Smooth muscle cell (in vitro differentiated cells): ENCODE results near the gene C5AR2. TPM values are rescaled to one million over a fixed set of nuclear protein-coding genes. Genes with fewer than 3 reads are reported as not detected.

Source experiments
- DNase-seq: peaks from one replicate; lab custom pipeline; 2025; ENCODE audit not compliant: unreplicated experiment; lab: John Stamatoyannopoulos, UW
- H2AFZ ChIP-seq: fragments of 200-600 bp; sonication (generic); 2 replicates; pipeline ENCODE4 v1.6.0; 2016; ENCODE audit warnings: antibody characterized with exemption, low read depth, mild to moderate bottlenecking
- H3F3A ChIP-seq: fragments of 200-600 bp; sonication (generic); 2 replicates; pipeline ENCODE4 v1.6.0; 2017; ENCODE audit warnings: antibody characterized with exemption, low read depth
- H3K27ac ChIP-seq: fragments of 200-600 bp; sonication (generic); 2 replicates; pipeline ENCODE4 v1.5.1; 2016; ENCODE audit warnings: low read depth, mild to moderate bottlenecking
- H3K27me3 ChIP-seq: fragments of 200-600 bp; sonication (generic); 2 replicates; pipeline ENCODE4 v1.6.1; 2016; ENCODE audit warnings: low read depth, mild to moderate bottlenecking
- H3K36me3 ChIP-seq: fragments of 200-600 bp; sonication (generic); 2 replicates; pipeline ENCODE4 v1.5.1; 2016; ENCODE audit warnings: low read depth
- H3K4me1 ChIP-seq: fragments of 200-600 bp; sonication (generic); 2 replicates; pipeline ENCODE4 v1.5.1; 2016; ENCODE audit warnings: low read depth
- H3K4me2 ChIP-seq: fragments of 200-600 bp; sonication (generic); 2 replicates; pipeline ENCODE4 v1.6.0; 2016; ENCODE audit warnings: mild to moderate bottlenecking
- H3K4me3 ChIP-seq: fragments of 200-600 bp; sonication (generic); 2 replicates; pipeline ENCODE4 v1.5.1; 2016; ENCODE audit warnings: mild to moderate bottlenecking
- H3K79me2 ChIP-seq: fragments of 200-600 bp; sonication (generic); 2 replicates; pipeline ENCODE4 v1.6.0; 2016; ENCODE audit warnings: low read depth, mild to moderate bottlenecking
- H3K9ac ChIP-seq: fragments of 200-600 bp; sonication (generic); 2 replicates; pipeline ENCODE4 v1.6.0; 2016; ENCODE audit warnings: low read depth
- H3K9me3 ChIP-seq: fragments of 200-600 bp; sonication (generic); replicated peaks from 2 replicates; pipeline ENCODE4 v1.5.1; 2016; ENCODE audit warnings: low read depth
- H4K20me1 ChIP-seq: fragments of 200-600 bp; sonication (generic); 2 replicates; pipeline ENCODE4 v1.6.0; 2016; ENCODE audit warnings: low read depth
- WGBS: methylation state at CpG from one replicate; pipeline ENCODE4 v1.1.7; 2016; ENCODE audit warnings: low lambda C conversion rate; 5-methylcytosine and 5-hydroxymethylcytosine counted together
- polyA plus RNA-seq: library from polyadenylated mRNA; unstranded; fragments of >200 nt; fragmentation: Nextera tagmentation; extraction: Ambion mirVana; gene quantifications from 2 replicates; pipeline ENCODE4 v1.2.1, GENCODE V29; 2016
- total RNA-seq: library from RNA; depleted of rRNA; stranded (reverse); fragments of >200 nt; gene quantifications from 2 replicates; pipeline ENCODE4 v1.2.3, GENCODE V29; 2014
- TF ChIP-seq, protein P1 (sequence below): fragments of 200-600 bp; sonication (generic); IDR thresholded peaks from 2 replicates; pipeline ENCODE4 v1.5.1; 2017; ENCODE audit warnings: borderline replicate concordance, mild to moderate bottlenecking, antibody characterized with exemption; ENCODE audit not compliant: insufficient read depth, poor library complexity, severe bottlenecking

Gene C5AR2
- total and polyA plus RNA-seq, 2 experiments from 2014 or later, result 0.49 TPM; not detected in 1

DNA sequence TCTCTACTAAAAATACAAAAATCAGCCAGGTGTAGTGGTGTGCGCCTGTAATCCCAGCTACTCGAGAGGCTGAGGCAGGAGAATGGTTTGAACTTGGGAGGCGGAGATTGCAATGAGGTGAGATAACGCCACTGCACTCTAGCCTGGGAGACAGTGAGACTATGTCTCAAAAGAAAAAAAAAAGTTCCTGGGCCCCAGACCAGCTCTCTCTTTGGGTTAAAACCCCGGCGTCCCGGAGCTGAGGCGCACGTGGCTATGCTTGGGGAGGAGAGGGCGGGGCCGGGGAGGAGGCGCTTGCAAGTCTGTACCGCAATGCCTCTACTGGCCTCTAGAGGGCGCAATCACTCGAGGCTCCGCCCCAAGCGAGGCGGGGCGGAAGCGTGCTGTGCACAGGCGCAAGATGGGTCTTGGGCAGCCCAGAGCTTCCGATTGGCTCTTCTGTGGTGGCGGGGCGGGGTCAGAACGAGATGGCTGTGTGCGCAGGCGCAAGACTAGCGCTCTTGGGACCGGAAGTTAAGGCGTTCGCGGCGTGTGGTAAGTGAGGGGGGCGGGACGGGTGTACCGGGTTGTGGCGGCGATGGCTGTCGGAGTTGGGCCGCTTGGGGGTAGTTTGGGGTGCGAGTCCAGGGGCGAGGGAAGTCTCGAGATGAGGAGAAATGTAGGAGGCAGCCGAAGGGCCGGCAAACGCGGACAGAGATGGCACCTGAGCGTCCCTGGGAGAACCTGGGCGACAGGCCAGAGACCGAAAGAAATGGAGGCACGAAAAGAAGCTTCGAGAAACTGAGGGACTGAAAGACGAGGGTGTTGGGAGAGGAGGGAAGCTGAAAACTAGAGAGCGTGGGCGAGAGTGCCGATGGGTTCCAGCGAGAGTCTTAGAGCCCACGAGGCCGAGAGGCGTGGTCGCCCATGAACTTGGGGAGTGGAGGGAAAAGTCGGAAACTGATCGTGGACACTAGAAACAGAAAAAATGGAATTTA, 17.1 kb downstream of the C5AR2 start, which contains the start of gene DHX34:
Gene DHX34 (plus strand): TSS at position 497 of the 977 bp plus-strand sequence. CDS start 3,716 bp downstream, outside the sequence.
- Histone ChIP-seq H3K27ac (peak within 1 kb of the TSS; percentile 34), H3F3A (no peaks in the 10 kb centered on the region), H3K4me2 (peak within 1 kb of the TSS; percentile 98), H3K9ac (peak within 1 kb of the TSS; percentile 74), H3K79me2 (peaks cover 22% of the 10 kb centered on the region), H3K4me1 (peaks cover 10% of the 10 kb centered on the region), H3K4me3 (peak within 1 kb of the TSS; percentile 92), H3K27me3 (no peaks in the 10 kb centered on the region), H4K20me1 (no peaks in the 10 kb centered on the region), H3K9me3 (no peaks in the 10 kb centered on the region), H2AFZ (peak within 1 kb of the TSS; percentile 95), H3K36me3 (peaks cover 2% of the 10 kb centered on the region)
- 5% methylated on average over 62 of the region's 63 CpGs for WGBS
- peak; percentile 93 for DNase-seq
- TF ChIP-seq, protein P1, sequence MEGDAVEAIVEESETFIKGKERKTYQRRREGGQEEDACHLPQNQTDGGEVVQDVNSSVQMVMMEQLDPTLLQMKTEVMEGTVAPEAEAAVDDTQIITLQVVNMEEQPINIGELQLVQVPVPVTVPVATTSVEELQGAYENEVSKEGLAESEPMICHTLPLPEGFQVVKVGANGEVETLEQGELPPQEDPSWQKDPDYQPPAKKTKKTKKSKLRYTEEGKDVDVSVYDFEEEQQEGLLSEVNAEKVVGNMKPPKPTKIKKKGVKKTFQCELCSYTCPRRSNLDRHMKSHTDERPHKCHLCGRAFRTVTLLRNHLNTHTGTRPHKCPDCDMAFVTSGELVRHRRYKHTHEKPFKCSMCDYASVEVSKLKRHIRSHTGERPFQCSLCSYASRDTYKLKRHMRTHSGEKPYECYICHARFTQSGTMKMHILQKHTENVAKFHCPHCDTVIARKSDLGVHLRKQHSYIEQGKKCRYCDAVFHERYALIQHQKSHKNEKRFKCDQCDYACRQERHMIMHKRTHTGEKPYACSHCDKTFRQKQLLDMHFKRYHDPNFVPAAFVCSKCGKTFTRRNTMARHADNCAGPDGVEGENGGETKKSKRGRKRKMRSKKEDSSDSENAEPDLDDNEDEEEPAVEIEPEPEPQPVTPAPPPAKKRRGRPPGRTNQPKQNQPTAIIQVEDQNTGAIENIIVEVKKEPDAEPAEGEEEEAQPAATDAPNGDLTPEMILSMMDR, result peak; percentile 98

DNA sequence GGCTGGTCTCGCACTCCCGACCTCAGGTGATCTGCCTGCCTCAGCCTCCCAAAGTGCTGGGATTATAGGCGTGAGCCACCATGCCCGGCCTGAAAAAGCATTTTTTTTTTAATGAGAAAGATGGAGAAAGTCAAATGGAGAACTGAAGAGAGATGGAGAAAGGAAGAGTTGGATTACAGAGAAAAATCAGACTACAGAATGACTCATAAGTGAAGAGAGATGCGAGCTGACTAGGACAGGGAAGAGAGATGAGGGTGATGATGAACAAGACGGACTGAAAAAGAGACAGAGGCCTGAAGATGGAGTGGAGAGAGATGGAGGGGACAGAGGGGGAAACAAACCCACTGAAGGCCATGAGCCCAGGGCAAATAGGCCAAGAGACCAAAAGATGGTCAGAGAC, 18.7 kb downstream of the C5AR2 start:
- peaks cover 22% of the 10 kb centered on the region for H3K79me2 ChIP-seq
- H3K4me1 ChIP-seq, result peaks cover 10% of the 10 kb centered on the region
- H2AFZ ChIP-seq, result no peak overlapping the region
- WGBS, result 76% methylated on average over 6 of the region's 6 CpGs
- TF ChIP-seq, protein P1, result no peak
- H3F3A ChIP-seq, result no peaks in the 10 kb centered on the region
- H3K4me3 ChIP-seq, result no peak overlapping the region
- H3K27me3 ChIP-seq, result no peaks in the 10 kb centered on the region
- H3K27ac ChIP-seq, result no peak overlapping the region
- H3K9ac ChIP-seq, result no peak overlapping the region
- peaks cover 7% of the 10 kb centered on the region for H3K36me3 ChIP-seq
- H3K9me3 ChIP-seq, result no peaks in the 10 kb centered on the region
- peak overlapping the region; percentile 98 for H3K4me2 ChIP-seq
- H4K20me1 ChIP-seq, result no peaks in the 10 kb centered on the region
- no peak for DNase-seq

DNA sequence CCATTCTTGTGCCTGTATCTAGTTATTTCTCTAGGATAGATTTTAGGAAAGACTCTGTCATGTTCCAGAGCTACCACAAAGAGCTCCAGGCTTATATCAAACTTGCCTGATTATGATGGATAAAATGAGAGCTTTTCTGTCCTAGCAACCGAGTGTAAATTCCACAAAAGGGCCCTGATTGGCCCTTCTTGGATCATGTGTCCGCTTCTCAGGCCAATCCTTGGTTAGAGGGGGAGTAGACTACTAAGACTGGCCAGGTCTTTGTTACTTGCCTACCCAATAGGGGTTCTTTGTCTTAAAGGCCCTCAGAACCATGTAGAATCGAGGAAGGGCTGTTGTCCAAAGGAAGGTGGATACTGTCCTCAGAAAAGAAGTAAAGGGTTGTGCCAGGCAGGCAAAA, 19.6 kb downstream of the C5AR2 start:
- Histone ChIP-seq H3K79me2 (peaks cover 22% of the 10 kb centered on the region), H3K4me3 (no peak overlapping the region), H3K36me3 (peaks cover 10% of the 10 kb centered on the region), H3K9me3 (no peaks in the 10 kb centered on the region), H3K4me2 (no peak overlapping the region), H3K9ac (no peak overlapping the region), H4K20me1 (no peaks in the 10 kb centered on the region), H3K27ac (no peak overlapping the region), H2AFZ (no peak overlapping the region), H3K27me3 (no peaks in the 10 kb centered on the region), H3F3A (no peaks in the 10 kb centered on the region), H3K4me1 (peaks cover 10% of the 10 kb centered on the region)
- DNase-seq, result no peak
- 96% methylated on average over 3 of the region's 3 CpGs for WGBS
- TF ChIP-seq, protein P1, result no peak
